ENCODE measurements around the gene CAPN7.
A peak's percentile ranks its signal among the peaks of the same experiment; 100 is the strongest.

The CAPN7 gene

GRCh38 chr3:15206662-15207576 is 873 bp downstream of the CAPN7 start:
- peaks cover 10% of the 10 kb centered on the region for H3K4me1 ChIP-seq (ENCODE audit: insufficient read depth, low read length)
- H3K9me3 ChIP-seq (ENCODE audit: low read length): no peaks in the 10 kb centered on the region
- no peaks in the 10 kb centered on the region for H3K27me3 ChIP-seq (ENCODE audit: insufficient read depth, low read length)
- peak overlapping the region; percentile 95 for H2AFZ ChIP-seq (ENCODE audit: low read depth, low read length)
- H3K36me3 ChIP-seq (ENCODE audit: insufficient read depth, low read length): peaks cover 4% of the 10 kb centered on the region
- H3K4me3 ChIP-seq (ENCODE audit: low read length): peak overlapping the region; percentile 75

- H3K27me3 ChIP-seq (ENCODE audit: insufficient read depth, low read length): no peaks in the 10 kb centered on the region
- H3K36me3 ChIP-seq (ENCODE audit: insufficient read depth, low read length): peaks cover 15% of the 10 kb centered on the region
- H3K9me3 ChIP-seq (ENCODE audit: low read length): no peaks in the 10 kb centered on the region
- H3K4me3 ChIP-seq (ENCODE audit: low read length): peak overlapping the region; percentile 75
- H3K4me1 ChIP-seq (ENCODE audit: insufficient read depth, low read length): peaks cover 10% of the 10 kb centered on the region
- H2AFZ ChIP-seq (ENCODE audit: low read depth, low read length): no peak overlapping the region
These were observed 1.9 kb downstream of the CAPN7 start for GRCh38 chr3:15207836-15208504.

GRCh38 chr3:15211937-15212336 is 5.9 kb downstream of the CAPN7 start:
- no peak overlapping the region for H2AFZ ChIP-seq (ENCODE audit: low read depth, low read length)
- H3K36me3 ChIP-seq (ENCODE audit: insufficient read depth, low read length): peaks cover 42% of the 10 kb centered on the region
- H3K4me1 ChIP-seq (ENCODE audit: insufficient read depth, low read length): peaks cover 7% of the 10 kb centered on the region
- H3K4me3 ChIP-seq (ENCODE audit: low read length): no peak overlapping the region
- no peaks in the 10 kb centered on the region for H3K27me3 ChIP-seq (ENCODE audit: insufficient read depth, low read length)
- no peaks in the 10 kb centered on the region for H3K9me3 ChIP-seq (ENCODE audit: low read length)

GRCh38 chr3:15214758-15215157 is 8.7 kb downstream of the CAPN7 start:
- Histone ChIP-seq H3K36me3 (ENCODE audit: insufficient read depth, low read length) (peaks cover 67% of the 10 kb centered on the region), H3K9me3 (ENCODE audit: low read length) (no peaks in the 10 kb centered on the region), H2AFZ (ENCODE audit: low read depth, low read length) (no peak overlapping the region), H3K27me3 (ENCODE audit: insufficient read depth, low read length) (no peaks in the 10 kb centered on the region), H3K4me3 (ENCODE audit: low read length) (no peak overlapping the region), H3K4me1 (ENCODE audit: insufficient read depth, low read length) (no peaks in the 10 kb centered on the region)

GRCh38 chr3:15215996-15216395 is 9.9 kb downstream of the CAPN7 start:
- Histone ChIP-seq H3K4me1 (ENCODE audit: insufficient read depth, low read length) (no peaks in the 10 kb centered on the region), H3K36me3 (ENCODE audit: insufficient read depth, low read length) (peaks cover 75% of the 10 kb centered on the region), H2AFZ (ENCODE audit: low read depth, low read length) (no peak overlapping the region), H3K9me3 (ENCODE audit: low read length) (no peaks in the 10 kb centered on the region), H3K4me3 (ENCODE audit: low read length) (no peak overlapping the region), H3K27me3 (ENCODE audit: insufficient read depth, low read length) (no peaks in the 10 kb centered on the region)

DNA sequence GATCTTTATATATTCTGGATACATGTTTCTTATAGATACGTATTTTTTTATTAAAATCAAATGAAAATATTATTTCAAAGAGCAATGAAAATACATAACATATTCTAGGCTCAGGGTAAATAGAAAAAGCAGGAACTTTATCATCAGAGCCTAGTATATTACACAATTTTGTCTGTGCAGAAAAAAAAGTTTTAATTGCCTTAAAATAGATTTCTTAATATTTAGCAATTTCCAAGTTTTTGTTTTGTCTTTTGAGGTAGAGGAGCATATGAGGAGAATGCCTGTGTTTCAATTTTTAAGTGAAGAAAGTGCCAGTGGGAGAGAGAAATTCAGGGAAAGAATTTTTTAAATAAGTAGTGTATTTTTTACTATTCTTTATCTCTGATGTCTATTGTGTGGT is 10.5 kb downstream of the CAPN7 start:
- Histone ChIP-seq H3K4me1 (ENCODE audit: insufficient read depth, low read length) (no peaks in the 10 kb centered on the region), H3K36me3 (ENCODE audit: insufficient read depth, low read length) (peaks cover 78% of the 10 kb centered on the region), H3K9me3 (ENCODE audit: low read length) (no peaks in the 10 kb centered on the region), H3K4me3 (ENCODE audit: low read length) (no peak overlapping the region), H3K27me3 (ENCODE audit: insufficient read depth, low read length) (no peaks in the 10 kb centered on the region), H2AFZ (ENCODE audit: low read depth, low read length) (no peak overlapping the region)

DNA sequence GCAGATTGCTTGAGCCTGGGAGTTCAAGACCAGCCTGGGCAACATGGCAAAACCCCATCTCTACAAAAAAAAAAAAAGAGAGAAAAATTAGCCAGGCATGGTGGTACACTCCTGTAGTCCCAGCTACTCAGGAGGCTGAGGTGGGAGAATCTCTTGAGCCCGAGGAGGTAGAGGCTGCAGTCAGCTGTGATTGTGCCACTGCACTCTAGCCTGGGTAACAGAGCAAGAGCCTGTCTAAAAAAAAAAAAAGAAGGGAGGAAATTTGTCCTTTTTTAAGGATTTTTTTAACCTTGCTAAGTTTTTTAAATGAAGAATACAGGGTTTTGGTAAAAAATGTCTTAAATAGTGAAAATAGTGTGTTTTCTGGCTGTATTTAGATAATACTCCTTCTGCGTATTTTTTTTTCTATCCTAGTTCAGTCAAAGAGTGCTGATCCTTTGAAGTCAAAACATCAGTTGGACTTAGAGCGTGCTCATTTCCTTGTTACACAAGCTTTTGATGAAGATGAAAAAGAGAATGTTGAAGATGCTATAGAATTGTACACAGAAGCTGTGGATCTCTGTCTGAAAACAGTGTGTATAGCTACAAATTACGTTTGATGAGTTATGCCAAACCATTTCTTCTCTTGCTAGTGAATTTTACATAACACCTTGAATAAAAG is 11.1 kb downstream of the CAPN7 start:
- Histone ChIP-seq H3K9me3 (ENCODE audit: low read length) (no peaks in the 10 kb centered on the region), H3K4me3 (ENCODE audit: low read length) (no peak overlapping the region), H3K36me3 (ENCODE audit: insufficient read depth, low read length) (peaks cover 82% of the 10 kb centered on the region), H3K27me3 (ENCODE audit: insufficient read depth, low read length) (no peaks in the 10 kb centered on the region), H3K4me1 (ENCODE audit: insufficient read depth, low read length) (no peaks in the 10 kb centered on the region), H2AFZ (ENCODE audit: low read depth, low read length) (no peak overlapping the region)

DNA sequence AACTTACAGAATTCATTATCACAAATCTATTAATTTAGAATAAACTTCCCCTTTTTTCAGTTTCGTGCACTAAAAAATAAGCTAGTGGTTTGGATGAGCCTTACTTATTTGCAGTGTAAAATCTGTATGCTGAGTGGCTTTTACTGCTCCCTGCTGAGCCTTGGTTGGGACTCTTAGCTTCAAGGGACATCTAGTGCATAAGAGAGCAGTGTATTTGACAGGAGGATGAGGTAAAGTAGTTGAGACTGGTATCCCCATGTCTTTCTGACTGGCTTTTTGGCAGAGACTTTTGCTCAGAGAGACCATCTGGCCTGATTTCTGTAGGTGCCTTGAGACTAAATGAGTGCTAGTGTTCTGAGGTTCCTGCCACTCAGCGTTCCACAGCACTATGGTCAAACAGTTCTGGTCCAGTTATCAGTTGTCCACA is 11.8 kb downstream of the CAPN7 start:
- Histone ChIP-seq H3K9me3 (ENCODE audit: low read length) (no peaks in the 10 kb centered on the region), H3K27me3 (ENCODE audit: insufficient read depth, low read length) (no peaks in the 10 kb centered on the region), H3K4me1 (ENCODE audit: insufficient read depth, low read length) (no peaks in the 10 kb centered on the region), H3K4me3 (ENCODE audit: low read length) (no peak overlapping the region), H2AFZ (ENCODE audit: low read depth, low read length) (no peak overlapping the region), H3K36me3 (ENCODE audit: insufficient read depth, low read length) (peaks cover 80% of the 10 kb centered on the region)

DNA sequence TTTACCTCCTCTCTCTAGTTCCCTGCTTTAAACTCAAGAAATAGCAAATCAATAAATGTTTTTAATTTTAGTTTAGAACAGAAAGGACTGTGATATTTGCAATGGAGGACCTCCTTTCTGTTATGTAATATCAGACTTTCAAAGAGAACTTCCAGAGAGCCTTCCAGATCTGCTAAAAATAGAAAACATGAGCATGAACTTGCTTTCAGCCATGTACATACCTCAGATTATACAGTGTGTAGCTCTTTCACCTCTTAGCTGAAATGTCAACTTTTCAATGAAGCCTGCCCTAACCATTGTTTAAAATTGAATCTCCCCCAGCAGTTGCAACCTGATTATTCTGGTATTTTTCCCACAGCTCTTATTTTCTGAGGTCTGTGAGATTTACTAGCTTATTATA is 12.6 kb downstream of the CAPN7 start:
- Histone ChIP-seq H3K9me3 (ENCODE audit: low read length) (no peaks in the 10 kb centered on the region), H3K27me3 (ENCODE audit: insufficient read depth, low read length) (no peaks in the 10 kb centered on the region), H3K4me3 (ENCODE audit: low read length) (no peak overlapping the region), H2AFZ (ENCODE audit: low read depth, low read length) (no peak overlapping the region), H3K4me1 (ENCODE audit: insufficient read depth, low read length) (no peaks in the 10 kb centered on the region), H3K36me3 (ENCODE audit: insufficient read depth, low read length) (peaks cover 81% of the 10 kb centered on the region)

GRCh38 chr3:15220056-15220455 is 14.0 kb downstream of the CAPN7 start:
- Histone ChIP-seq H3K4me3 (ENCODE audit: low read length) (no peak overlapping the region), H3K9me3 (ENCODE audit: low read length) (no peaks in the 10 kb centered on the region), H3K4me1 (ENCODE audit: insufficient read depth, low read length) (no peaks in the 10 kb centered on the region), H3K27me3 (ENCODE audit: insufficient read depth, low read length) (no peaks in the 10 kb centered on the region), H2AFZ (ENCODE audit: low read depth, low read length) (no peak overlapping the region), H3K36me3 (ENCODE audit: insufficient read depth, low read length) (peaks cover 80% of the 10 kb centered on the region)

GRCh38 chr3:15220661-15221060 is 14.6 kb downstream of the CAPN7 start:
- H3K4me1 ChIP-seq (ENCODE audit: insufficient read depth, low read length): no peaks in the 10 kb centered on the region
- peaks cover 80% of the 10 kb centered on the region for H3K36me3 ChIP-seq (ENCODE audit: insufficient read depth, low read length)
- no peak overlapping the region for H3K4me3 ChIP-seq (ENCODE audit: low read length)
- H3K9me3 ChIP-seq (ENCODE audit: low read length): no peaks in the 10 kb centered on the region
- no peaks in the 10 kb centered on the region for H3K27me3 ChIP-seq (ENCODE audit: insufficient read depth, low read length)
- no peak overlapping the region for H2AFZ ChIP-seq (ENCODE audit: low read depth, low read length)

DNA sequence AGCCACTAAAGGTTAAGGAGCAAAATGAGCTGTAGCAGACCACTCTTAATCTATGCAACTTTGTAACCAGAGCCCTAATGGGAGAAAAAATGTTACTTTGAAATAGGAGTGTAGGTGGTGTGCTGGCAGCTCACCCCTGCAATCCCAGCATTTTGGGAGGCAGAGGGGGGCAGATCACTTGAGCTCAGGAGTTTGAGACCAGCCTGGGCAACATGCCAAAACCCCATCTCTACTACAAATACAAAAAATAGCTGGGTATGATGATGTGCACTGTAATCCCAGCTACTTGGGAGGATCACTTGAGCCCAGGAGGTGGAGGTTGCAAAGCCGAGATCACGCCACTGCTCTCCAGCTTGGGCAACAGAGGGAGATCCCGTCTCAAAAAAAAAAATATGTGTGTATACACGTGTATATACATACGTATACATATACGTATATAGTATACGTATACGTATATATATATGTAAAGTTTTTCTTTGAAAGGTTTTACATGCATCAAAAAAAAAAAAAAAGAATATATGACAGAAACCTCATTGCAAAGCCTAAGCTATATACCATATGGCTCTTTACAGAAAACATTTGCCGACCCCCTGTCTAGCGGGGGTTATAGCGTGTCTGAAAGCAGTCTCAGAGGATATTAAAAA is 15.7 kb downstream of the CAPN7 start:
- Histone ChIP-seq H3K27me3 (ENCODE audit: insufficient read depth, low read length) (no peaks in the 10 kb centered on the region), H3K4me1 (ENCODE audit: insufficient read depth, low read length) (no peaks in the 10 kb centered on the region), H3K9me3 (ENCODE audit: low read length) (no peaks in the 10 kb centered on the region), H3K4me3 (ENCODE audit: low read length) (no peak overlapping the region), H3K36me3 (ENCODE audit: insufficient read depth, low read length) (peaks cover 76% of the 10 kb centered on the region), H2AFZ (ENCODE audit: low read depth, low read length) (no peak overlapping the region)

Measured in neuron (in vitro differentiated cells).